GM23338 (cell line): ENCODE data around the gene TWIST2. TPM values are rescaled to one million over a fixed set of nuclear protein-coding genes. Genes with fewer than 3 reads are reported as not detected.

ENCODE experiments used
- ATAC-seq: fragments of 200-7000 bp; cut with Tn5 transposase; 3 replicates; pipeline ENCODE4 v1.9.1; 2020
- DNase-seq: peaks from one replicate; pipeline ENCODE4 v3.0.0-alpha.2; 2015; ENCODE audit warnings: low spot score
- H2AFZ ChIP-seq: fragments of 200-600 bp; sonication (generic); 2 replicates; pipeline ENCODE4 v1.8.0; 2016; ENCODE audit warnings: antibody characterized with exemption, mild to moderate bottlenecking, moderate library complexity
- H3F3A ChIP-seq: fragments of 200-600 bp; sonication (generic); replicated peaks from 2 replicates; pipeline ENCODE4 v1.8.0; 2017; ENCODE audit warnings: antibody characterized with exemption, mixed run types, low read depth
- H3K27ac ChIP-seq: fragments of 200-600 bp; sonication (generic); 2 replicates; pipeline ENCODE4 v1.6.1; 2016; ENCODE audit warnings: low read depth
- H3K27me3 ChIP-seq: fragments of 200-600 bp; sonication (generic); 2 replicates; pipeline ENCODE4 v1.8.0; 2016; ENCODE audit warnings: mild to moderate bottlenecking, mixed run types, moderate library complexity; ENCODE audit not compliant: insufficient read depth
- H3K36me3 ChIP-seq: fragments of 200-600 bp; sonication (generic); 2 replicates; pipeline ENCODE4 v1.8.0; 2016; ENCODE audit warnings: mild to moderate bottlenecking; ENCODE audit not compliant: insufficient read depth
- H3K4me1 ChIP-seq: fragments of 200-600 bp; sonication (generic); 2 replicates; pipeline ENCODE4 v1.8.0; 2016; ENCODE audit warnings: mild to moderate bottlenecking, moderate library complexity; ENCODE audit not compliant: insufficient read depth
- H3K4me2 ChIP-seq: fragments of 200-600 bp; sonication (generic); 2 replicates; pipeline ENCODE4 v1.7.1; 2017; ENCODE audit warnings: mixed run types
- H3K4me3 ChIP-seq: fragments of 200-600 bp; sonication (generic); 2 replicates; pipeline ENCODE4 v1.6.1; 2016; ENCODE audit warnings: mixed run types
- H3K79me2 ChIP-seq: fragments of 200-600 bp; sonication (generic); replicated peaks from 2 replicates; pipeline ENCODE4 v1.8.0; 2017; ENCODE audit warnings: mild to moderate bottlenecking; ENCODE audit not compliant: insufficient read depth
- H3K9me2 ChIP-seq: fragments of 200-600 bp; sonication (generic); 2 replicates; pipeline ENCODE4 v1.8.0; 2017; ENCODE audit not compliant: insufficient read depth
- H4K20me1 ChIP-seq: fragments of 200-600 bp; sonication (generic); replicated peaks from 2 replicates; pipeline ENCODE4 v1.8.0; 2017; ENCODE audit warnings: mild to moderate bottlenecking; ENCODE audit not compliant: insufficient read depth
- H3K27ac Mint-ChIP-seq: 2 replicates; pipeline ENCODE4 v1.8.0; 2020; ENCODE audit warnings: inconsistent platforms, mild to moderate bottlenecking, moderate library complexity, mixed read lengths
- H3K27me3 Mint-ChIP-seq: 3 replicates; pipeline ENCODE4 v1.8.0; 2022; ENCODE audit warnings: low read depth, mild to moderate bottlenecking, moderate library complexity, mixed read lengths, inconsistent platforms; ENCODE audit not compliant: insufficient read depth, poor library complexity
- H3K36me3 Mint-ChIP-seq: 3 replicates; pipeline ENCODE4 v1.8.0; 2021; ENCODE audit warnings: low read depth, mild to moderate bottlenecking, inconsistent platforms, moderate library complexity, mixed read lengths
- H3K4me1 Mint-ChIP-seq: 3 replicates; pipeline ENCODE4 v1.8.0; 2020; ENCODE audit warnings: mild to moderate bottlenecking, inconsistent platforms, mixed read lengths
- H3K4me3 Mint-ChIP-seq: 3 replicates; pipeline ENCODE4 v1.8.0; 2021; ENCODE audit warnings: moderate library complexity, mild to moderate bottlenecking, inconsistent platforms, mixed read lengths
- H3K9me3 Mint-ChIP-seq: 3 replicates; pipeline ENCODE4 v1.8.0; 2020; ENCODE audit warnings: moderate library complexity, mild to moderate bottlenecking, inconsistent platforms, mixed read lengths
- CREB1 ChIP-seq: fragments of 250-450 bp; sonication (Bioruptor Pico); IDR thresholded peaks from 2 replicates; pipeline ENCODE4 v1.5.0; 2020; ENCODE audit warnings: low read depth, mild to moderate bottlenecking, moderate library complexity
- EZH2 ChIP-seq: fragments of 200-600 bp; sonication (generic); IDR thresholded peaks from one replicate; pipeline ENCODE4 v1.8.0; 2017; ENCODE audit warnings: antibody characterized with exemption, mild to moderate bottlenecking, low read depth; ENCODE audit not compliant: unreplicated experiment
- EZH2phosphoT487 ChIP-seq: fragments of 200-600 bp; sonication (generic); IDR thresholded peaks from one replicate; pipeline ENCODE4 v1.8.1; 2018; ENCODE audit warnings: antibody characterized with exemption; ENCODE audit not compliant: unreplicated experiment
- JUNB ChIP-seq: IDR thresholded peaks from one replicate; pipeline ENCODE4 v1.6.1; 2016; ENCODE audit warnings: antibody characterized with exemption; ENCODE audit not compliant: unreplicated experiment
- NANOG ChIP-seq: IDR thresholded peaks from 2 replicates; pipeline ENCODE4 v1.6.1; 2016; ENCODE audit warnings: antibody characterized with exemption, borderline replicate concordance
- POLR2AphosphoS5 ChIP-seq: IDR thresholded peaks from 2 replicates; pipeline ENCODE4 v1.6.1; 2016; ENCODE audit warnings: antibody characterized with exemption, low read depth
- STAT1 ChIP-seq: IDR thresholded peaks from one replicate; pipeline ENCODE4 v1.6.1; 2016; ENCODE audit warnings: antibody characterized with exemption; ENCODE audit not compliant: unreplicated experiment
- ZNF114 ChIP-seq: fragments of 250-450 bp; sonication (Bioruptor Pico); IDR thresholded peaks from 2 replicates; pipeline ENCODE4 v1.5.0; 2020; ENCODE audit warnings: mild to moderate bottlenecking, moderate library complexity
- ZNF331 ChIP-seq: fragments of 250-450 bp; sonication (Bioruptor Pico); IDR thresholded peaks from 2 replicates; pipeline ENCODE4 v1.5.0; 2020; ENCODE audit warnings: low read depth, mild to moderate bottlenecking, moderate library complexity
- polyA plus RNA-seq: library from polyadenylated mRNA; unstranded; fragments of >200 nt; fragmentation: Nextera tagmentation; extraction: Ambion mirVana; gene quantifications from 2 replicates; pipeline ENCODE4 v1.2.1, GENCODE V29; 2016
- total RNA-seq: library from RNA; depleted of rRNA; stranded (reverse); fragments of >200 nt; shearing (Covaris generic); gene quantifications from 2 replicates; pipeline ENCODE4 v1.2.3, GENCODE V29; 2014
- TF ChIP-seq, protein P1 (sequence below): IDR thresholded peaks from 2 replicates; pipeline ENCODE4 v1.6.1; 2016; ENCODE audit warnings: antibody characterized with exemption
- TF ChIP-seq, protein P2 (sequence below): IDR thresholded peaks from one replicate; pipeline ENCODE4 v1.6.1; 2018; ENCODE audit warnings: antibody characterized with exemption; ENCODE audit not compliant: unreplicated experiment
- TF ChIP-seq, protein P3 (sequence below): fragments of 250-450 bp; sonication (Bioruptor Pico); IDR thresholded peaks from 2 replicates; pipeline ENCODE4 v1.5.0; 2020; ENCODE audit warnings: mild to moderate bottlenecking, moderate library complexity
- TF ChIP-seq, protein P4 (sequence below), 2 experiments: fragments of 200-600 bp in 1 of 2; sonication (generic) in 1 of 2; conservative IDR thresholded peaks; 2 replicates each; pipeline versions ENCODE4 v1.5.1 to v1.6.1; 2016 to 2017; ENCODE audit warnings: antibody characterized with exemption in 2 of 2, low read depth in 2 of 2, mild to moderate bottlenecking in 2 of 2, moderate library complexity in 1 of 2

TWIST2 gene
- total and polyA plus RNA-seq, 2 experiments from 2014 or later = 7.0 to 12.5 TPM

GRCh38 chr2:238906936-238907716 is 59.2 kb downstream of the TWIST2 start:
- peak; percentile 32 for ATAC-seq
- H3K4me1 Mint-ChIP-seq = peaks cover 9% of the 10 kb centered on the region
- no peaks in the 10 kb centered on the region for H4K20me1 ChIP-seq

More at GRCh38 chr2:238906936-238907716, 59.2 kb downstream of the TWIST2 start:
- H3K4me3 ChIP-seq = no peak overlapping the region
- H3K4me2 ChIP-seq = no peak overlapping the region
- no peaks in the 10 kb centered on the region for H3K79me2 ChIP-seq
- no peak overlapping the region for H3K27ac ChIP-seq
- 0 out of 2 replicates have a peak, but pooled peaks cover 5% of the 10 kb centered on the region for H3F3A ChIP-seq
- DNase-seq = peak; percentile 19
- Mint-ChIP-seq H3K36me3 (no peaks in the 10 kb centered on the region; the same call in 2 of the 3 replicates), H3K9me3 (no peaks in the 10 kb centered on the region), H3K4me3 (no peak overlapping the region), H3K27me3 (peaks cover 3% of the 10 kb centered on the region), H3K27ac (no peak overlapping the region)
- H3K36me3 ChIP-seq = no peaks in the 10 kb centered on the region
- no peak for TF ChIP-seq STAT1
- TF ChIP-seq ZNF331 = no peak
- no peak for TF ChIP-seq JUNB
- TF ChIP-seq, protein P1, sequence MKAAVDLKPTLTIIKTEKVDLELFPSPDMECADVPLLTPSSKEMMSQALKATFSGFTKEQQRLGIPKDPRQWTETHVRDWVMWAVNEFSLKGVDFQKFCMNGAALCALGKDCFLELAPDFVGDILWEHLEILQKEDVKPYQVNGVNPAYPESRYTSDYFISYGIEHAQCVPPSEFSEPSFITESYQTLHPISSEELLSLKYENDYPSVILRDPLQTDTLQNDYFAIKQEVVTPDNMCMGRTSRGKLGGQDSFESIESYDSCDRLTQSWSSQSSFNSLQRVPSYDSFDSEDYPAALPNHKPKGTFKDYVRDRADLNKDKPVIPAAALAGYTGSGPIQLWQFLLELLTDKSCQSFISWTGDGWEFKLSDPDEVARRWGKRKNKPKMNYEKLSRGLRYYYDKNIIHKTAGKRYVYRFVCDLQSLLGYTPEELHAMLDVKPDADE = no peak
- TF ChIP-seq, protein P2, sequence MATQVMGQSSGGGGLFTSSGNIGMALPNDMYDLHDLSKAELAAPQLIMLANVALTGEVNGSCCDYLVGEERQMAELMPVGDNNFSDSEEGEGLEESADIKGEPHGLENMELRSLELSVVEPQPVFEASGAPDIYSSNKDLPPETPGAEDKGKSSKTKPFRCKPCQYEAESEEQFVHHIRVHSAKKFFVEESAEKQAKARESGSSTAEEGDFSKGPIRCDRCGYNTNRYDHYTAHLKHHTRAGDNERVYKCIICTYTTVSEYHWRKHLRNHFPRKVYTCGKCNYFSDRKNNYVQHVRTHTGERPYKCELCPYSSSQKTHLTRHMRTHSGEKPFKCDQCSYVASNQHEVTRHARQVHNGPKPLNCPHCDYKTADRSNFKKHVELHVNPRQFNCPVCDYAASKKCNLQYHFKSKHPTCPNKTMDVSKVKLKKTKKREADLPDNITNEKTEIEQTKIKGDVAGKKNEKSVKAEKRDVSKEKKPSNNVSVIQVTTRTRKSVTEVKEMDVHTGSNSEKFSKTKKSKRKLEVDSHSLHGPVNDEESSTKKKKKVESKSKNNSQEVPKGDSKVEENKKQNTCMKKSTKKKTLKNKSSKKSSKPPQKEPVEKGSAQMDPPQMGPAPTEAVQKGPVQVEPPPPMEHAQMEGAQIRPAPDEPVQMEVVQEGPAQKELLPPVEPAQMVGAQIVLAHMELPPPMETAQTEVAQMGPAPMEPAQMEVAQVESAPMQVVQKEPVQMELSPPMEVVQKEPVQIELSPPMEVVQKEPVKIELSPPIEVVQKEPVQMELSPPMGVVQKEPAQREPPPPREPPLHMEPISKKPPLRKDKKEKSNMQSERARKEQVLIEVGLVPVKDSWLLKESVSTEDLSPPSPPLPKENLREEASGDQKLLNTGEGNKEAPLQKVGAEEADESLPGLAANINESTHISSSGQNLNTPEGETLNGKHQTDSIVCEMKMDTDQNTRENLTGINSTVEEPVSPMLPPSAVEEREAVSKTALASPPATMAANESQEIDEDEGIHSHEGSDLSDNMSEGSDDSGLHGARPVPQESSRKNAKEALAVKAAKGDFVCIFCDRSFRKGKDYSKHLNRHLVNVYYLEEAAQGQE = no peak
- no peak for TF ChIP-seq NANOG
- TF ChIP-seq POLR2AphosphoS5 = no peak
- TF ChIP-seq ZNF114 (CRISPR knock-in tag) = no peak
- TF ChIP-seq, protein P3, sequence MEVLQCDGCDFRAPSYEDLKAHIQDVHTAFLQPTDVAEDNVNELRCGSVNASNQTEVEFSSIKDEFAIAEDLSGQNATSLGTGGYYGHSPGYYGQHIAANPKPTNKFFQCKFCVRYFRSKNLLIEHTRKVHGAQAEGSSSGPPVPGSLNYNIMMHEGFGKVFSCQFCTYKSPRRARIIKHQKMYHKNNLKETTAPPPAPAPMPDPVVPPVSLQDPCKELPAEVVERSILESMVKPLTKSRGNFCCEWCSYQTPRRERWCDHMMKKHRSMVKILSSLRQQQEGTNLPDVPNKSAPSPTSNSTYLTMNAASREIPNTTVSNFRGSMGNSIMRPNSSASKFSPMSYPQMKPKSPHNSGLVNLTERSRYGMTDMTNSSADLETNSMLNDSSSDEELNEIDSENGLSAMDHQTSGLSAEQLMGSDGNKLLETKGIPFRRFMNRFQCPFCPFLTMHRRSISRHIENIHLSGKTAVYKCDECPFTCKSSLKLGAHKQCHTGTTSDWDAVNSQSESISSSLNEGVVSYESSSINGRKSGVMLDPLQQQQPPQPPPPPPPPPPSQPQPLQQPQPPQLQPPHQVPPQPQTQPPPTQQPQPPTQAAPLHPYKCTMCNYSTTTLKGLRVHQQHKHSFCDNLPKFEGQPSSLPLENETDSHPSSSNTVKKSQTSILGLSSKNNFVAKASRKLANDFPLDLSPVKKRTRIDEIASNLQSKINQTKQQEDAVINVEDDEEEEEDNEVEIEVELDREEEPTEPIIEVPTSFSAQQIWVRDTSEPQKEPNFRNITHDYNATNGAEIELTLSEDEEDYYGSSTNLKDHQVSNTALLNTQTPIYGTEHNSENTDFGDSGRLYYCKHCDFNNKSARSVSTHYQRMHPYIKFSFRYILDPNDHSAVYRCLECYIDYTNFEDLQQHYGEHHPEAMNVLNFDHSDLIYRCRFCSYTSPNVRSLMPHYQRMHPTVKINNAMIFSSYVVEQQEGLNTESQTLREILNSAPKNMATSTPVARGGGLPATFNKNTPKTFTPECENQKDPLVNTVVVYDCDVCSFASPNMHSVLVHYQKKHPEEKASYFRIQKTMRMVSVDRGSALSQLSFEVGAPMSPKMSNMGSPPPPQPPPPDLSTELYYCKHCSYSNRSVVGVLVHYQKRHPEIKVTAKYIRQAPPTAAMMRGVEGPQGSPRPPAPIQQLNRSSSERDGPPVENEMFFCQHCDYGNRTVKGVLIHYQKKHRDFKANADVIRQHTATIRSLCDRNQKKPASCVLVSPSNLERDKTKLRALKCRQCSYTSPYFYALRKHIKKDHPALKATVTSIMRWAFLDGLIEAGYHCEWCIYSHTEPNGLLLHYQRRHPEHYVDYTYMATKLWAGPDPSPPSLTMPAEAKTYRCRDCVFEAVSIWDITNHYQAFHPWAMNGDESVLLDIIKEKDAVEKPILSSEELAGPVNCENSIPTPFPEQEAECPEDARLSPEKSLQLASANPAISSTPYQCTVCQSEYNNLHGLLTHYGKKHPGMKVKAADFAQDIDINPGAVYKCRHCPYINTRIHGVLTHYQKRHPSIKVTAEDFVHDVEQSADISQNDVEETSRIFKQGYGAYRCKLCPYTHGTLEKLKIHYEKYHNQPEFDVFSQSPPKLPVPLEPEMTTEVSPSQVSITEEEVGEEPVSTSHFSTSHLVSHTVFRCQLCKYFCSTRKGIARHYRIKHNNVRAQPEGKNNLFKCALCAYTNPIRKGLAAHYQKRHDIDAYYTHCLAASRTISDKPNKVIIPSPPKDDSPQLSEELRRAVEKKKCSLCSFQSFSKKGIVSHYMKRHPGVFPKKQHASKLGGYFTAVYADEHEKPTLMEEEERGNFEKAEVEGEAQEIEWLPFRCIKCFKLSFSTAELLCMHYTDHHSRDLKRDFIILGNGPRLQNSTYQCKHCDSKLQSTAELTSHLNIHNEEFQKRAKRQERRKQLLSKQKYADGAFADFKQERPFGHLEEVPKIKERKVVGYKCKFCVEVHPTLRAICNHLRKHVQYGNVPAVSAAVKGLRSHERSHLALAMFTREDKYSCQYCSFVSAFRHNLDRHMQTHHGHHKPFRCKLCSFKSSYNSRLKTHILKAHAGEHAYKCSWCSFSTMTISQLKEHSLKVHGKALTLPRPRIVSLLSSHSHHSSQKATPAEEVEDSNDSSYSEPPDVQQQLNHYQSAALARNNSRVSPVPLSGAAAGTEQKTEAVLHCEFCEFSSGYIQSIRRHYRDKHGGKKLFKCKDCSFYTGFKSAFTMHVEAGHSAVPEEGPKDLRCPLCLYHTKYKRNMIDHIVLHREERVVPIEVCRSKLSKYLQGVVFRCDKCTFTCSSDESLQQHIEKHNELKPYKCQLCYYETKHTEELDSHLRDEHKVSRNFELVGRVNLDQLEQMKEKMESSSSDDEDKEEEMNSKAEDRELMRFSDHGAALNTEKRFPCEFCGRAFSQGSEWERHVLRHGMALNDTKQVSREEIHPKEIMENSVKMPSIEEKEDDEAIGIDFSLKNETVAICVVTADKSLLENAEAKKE (CRISPR knock-in tag) = no peak
- no peak for TF ChIP-seq EZH2phosphoT487
- no peak for TF ChIP-seq CREB1 (CRISPR knock-in tag)
- TF ChIP-seq, protein P4, sequence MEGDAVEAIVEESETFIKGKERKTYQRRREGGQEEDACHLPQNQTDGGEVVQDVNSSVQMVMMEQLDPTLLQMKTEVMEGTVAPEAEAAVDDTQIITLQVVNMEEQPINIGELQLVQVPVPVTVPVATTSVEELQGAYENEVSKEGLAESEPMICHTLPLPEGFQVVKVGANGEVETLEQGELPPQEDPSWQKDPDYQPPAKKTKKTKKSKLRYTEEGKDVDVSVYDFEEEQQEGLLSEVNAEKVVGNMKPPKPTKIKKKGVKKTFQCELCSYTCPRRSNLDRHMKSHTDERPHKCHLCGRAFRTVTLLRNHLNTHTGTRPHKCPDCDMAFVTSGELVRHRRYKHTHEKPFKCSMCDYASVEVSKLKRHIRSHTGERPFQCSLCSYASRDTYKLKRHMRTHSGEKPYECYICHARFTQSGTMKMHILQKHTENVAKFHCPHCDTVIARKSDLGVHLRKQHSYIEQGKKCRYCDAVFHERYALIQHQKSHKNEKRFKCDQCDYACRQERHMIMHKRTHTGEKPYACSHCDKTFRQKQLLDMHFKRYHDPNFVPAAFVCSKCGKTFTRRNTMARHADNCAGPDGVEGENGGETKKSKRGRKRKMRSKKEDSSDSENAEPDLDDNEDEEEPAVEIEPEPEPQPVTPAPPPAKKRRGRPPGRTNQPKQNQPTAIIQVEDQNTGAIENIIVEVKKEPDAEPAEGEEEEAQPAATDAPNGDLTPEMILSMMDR (conservative IDR thresholded peaks at IDR 0.05; ENCODE audit: low read depth in 2 of 2) = no peak
- TF ChIP-seq EZH2 = no peak
- H3K4me1 ChIP-seq = no peaks in the 10 kb centered on the region
- no peaks in the 10 kb centered on the region for H3K9me2 ChIP-seq
- H2AFZ ChIP-seq = no peak overlapping the region
- H3K27me3 ChIP-seq = no peaks in the 10 kb centered on the region
